Upper lobe of left lung (tissue), 6 donors: Measurements from ENCODE around the gene KRTCAP2. TPM values are rescaled to one million over a fixed set of nuclear protein-coding genes. Genes with fewer than 3 reads are reported as not detected.
"Not testable (repeated sequence)": the region's sequence is repeated elsewhere in the genome, so short reads cannot be mapped to it uniquely, and the experiment has no call there.

Source experiments
- ATAC-seq, 2 donors: fragments of 200-7000 bp; cut with Tn5 transposase; one replicate each; pipeline ENCODE4 v1.9.1; 2022; ENCODE audit warnings: mild to moderate bottlenecking in 2 of 2, moderate library complexity in 2 of 2; ENCODE audit not compliant: low FRiP score in 2 of 2
- DNase-seq, 2 donors: peaks; one replicate each; pipeline ENCODE4 v3.0.0-alpha.2; 2019 to 2020
- H3K27ac ChIP-seq, 4 donors: fragments of 200-600 bp; sonication (generic); one replicate each; pipeline ENCODE4 v1.5.1; 2016 to 2019
- H3K27me3 ChIP-seq, 4 donors: fragments of 200-600 bp; sonication (generic); one replicate each; pipeline ENCODE4 v1.5.1; 2017 to 2019
- H3K36me3 ChIP-seq, 4 donors: fragments of 200-600 bp; sonication (generic); one replicate each; pipeline ENCODE4 v1.5.1; 2016 to 2019
- H3K4me1 ChIP-seq, 4 donors: fragments of 200-600 bp; sonication (generic); one replicate each; pipeline ENCODE4 v1.5.1; 2018 to 2019
- H3K4me3 ChIP-seq, 4 donors: fragments of 200-600 bp; sonication (generic); one replicate each; pipeline ENCODE4 v1.5.1; 2017 to 2019; ENCODE audit warnings: mild to moderate bottlenecking in 2 of 4, moderate library complexity in 1 of 4
- H3K9me3 ChIP-seq, 4 donors: fragments of 200-600 bp; sonication (generic); one replicate each; pipeline ENCODE4 v1.5.1; 2018 to 2019
- EP300 ChIP-seq, 4 donors: sonication (generic); formaldehyde crosslinking; IDR thresholded peaks; one replicate each; pipeline ENCODE4 v1.5.1; 2017; ENCODE audit warnings: antibody characterized with exemption in 4 of 4, control low read depth in 2 of 4
- POLR2A ChIP-seq, 4 donors: fragments of 450-650 bp; IDR thresholded peaks; one replicate each; pipeline ENCODE4 v1.5.1; 2016 to 2017; ENCODE audit warnings: antibody characterized with exemption in 4 of 4, mild to moderate bottlenecking in 2 of 4
- POLR2AphosphoS5 ChIP-seq, 2 donors: sonication (generic); formaldehyde crosslinking; IDR thresholded peaks; one replicate each; pipeline ENCODE4 v1.5.1; 2017; ENCODE audit warnings: antibody characterized with exemption in 2 of 2
- WGBS, 2 donors: methylation state at CpG; one replicate each; pipeline ENCODE4 v1.1.5; 2017 to 2018; 5-methylcytosine and 5-hydroxymethylcytosine counted together
- total RNA-seq, 6 donors: library from RNA; depleted of rRNA in 4 of 6; stranded (reverse); fragments of >200 nt in 4 of 6; gene quantifications; one replicate each; pipeline versions ENCODE4 v1.1.0 to v1.2.1, GENCODE V29; 2016 to 2021
- TF ChIP-seq, protein P1 (sequence below), 6 experiments: fragments of 450-650 bp in 4 of 6; fragments of 200-600 bp in 2 of 6; sonication (generic) in 2 of 6; IDR thresholded peaks; one replicate each; pipeline ENCODE4 v1.5.1; 2016 to 2019; ENCODE audit warnings: antibody characterized with exemption in 6 of 6
- donor health status: DM: no; HTN: no; CAD: no; lungs with moderate emphysema.
- donor health status: DM: no; HTN: yes; CAD: no; lungs with severe emphysema.

The KRTCAP2 gene
- total RNA-seq, 6 donors from 2014 or later = 47.1 to 166 (median 131) TPM

GRCh38 chr1:155169541-155169940, 3.6 kb downstream of the KRTCAP2 start:
- TF ChIP-seq EP300 (IDR thresholded peaks at IDR 0.05) = no peak
- no peak for TF ChIP-seq POLR2AphosphoS5 (IDR thresholded peaks at IDR 0.05)
- TF ChIP-seq POLR2A (IDR thresholded peaks at IDR 0.05) = no peak
- TF ChIP-seq, protein P1, sequence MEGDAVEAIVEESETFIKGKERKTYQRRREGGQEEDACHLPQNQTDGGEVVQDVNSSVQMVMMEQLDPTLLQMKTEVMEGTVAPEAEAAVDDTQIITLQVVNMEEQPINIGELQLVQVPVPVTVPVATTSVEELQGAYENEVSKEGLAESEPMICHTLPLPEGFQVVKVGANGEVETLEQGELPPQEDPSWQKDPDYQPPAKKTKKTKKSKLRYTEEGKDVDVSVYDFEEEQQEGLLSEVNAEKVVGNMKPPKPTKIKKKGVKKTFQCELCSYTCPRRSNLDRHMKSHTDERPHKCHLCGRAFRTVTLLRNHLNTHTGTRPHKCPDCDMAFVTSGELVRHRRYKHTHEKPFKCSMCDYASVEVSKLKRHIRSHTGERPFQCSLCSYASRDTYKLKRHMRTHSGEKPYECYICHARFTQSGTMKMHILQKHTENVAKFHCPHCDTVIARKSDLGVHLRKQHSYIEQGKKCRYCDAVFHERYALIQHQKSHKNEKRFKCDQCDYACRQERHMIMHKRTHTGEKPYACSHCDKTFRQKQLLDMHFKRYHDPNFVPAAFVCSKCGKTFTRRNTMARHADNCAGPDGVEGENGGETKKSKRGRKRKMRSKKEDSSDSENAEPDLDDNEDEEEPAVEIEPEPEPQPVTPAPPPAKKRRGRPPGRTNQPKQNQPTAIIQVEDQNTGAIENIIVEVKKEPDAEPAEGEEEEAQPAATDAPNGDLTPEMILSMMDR (IDR thresholded peaks at IDR 0.05) = no peak
- no peak overlapping the region for H3K4me3 ChIP-seq
- H3K4me1 ChIP-seq = peaks cover 41 to 45% (median 43%) of the 10 kb centered on the region in 4 donors
- DNase-seq (no peak), ATAC-seq (no peak)
- 70 to 82% methylated on average over 5 of the region's 5 CpGs for WGBS, 2 donors
- H3K36me3 ChIP-seq = peaks cover 0 to 25% (median 14%) of the 10 kb centered on the region in 4 donors
- peaks cover 0 to 7% (median 2%) of the 10 kb centered on the region in 4 donors for H3K27me3 ChIP-seq
- H3K9me3 ChIP-seq = no peaks in the 10 kb centered on the region
- no peak overlapping the region for H3K27ac ChIP-seq

DNA sequence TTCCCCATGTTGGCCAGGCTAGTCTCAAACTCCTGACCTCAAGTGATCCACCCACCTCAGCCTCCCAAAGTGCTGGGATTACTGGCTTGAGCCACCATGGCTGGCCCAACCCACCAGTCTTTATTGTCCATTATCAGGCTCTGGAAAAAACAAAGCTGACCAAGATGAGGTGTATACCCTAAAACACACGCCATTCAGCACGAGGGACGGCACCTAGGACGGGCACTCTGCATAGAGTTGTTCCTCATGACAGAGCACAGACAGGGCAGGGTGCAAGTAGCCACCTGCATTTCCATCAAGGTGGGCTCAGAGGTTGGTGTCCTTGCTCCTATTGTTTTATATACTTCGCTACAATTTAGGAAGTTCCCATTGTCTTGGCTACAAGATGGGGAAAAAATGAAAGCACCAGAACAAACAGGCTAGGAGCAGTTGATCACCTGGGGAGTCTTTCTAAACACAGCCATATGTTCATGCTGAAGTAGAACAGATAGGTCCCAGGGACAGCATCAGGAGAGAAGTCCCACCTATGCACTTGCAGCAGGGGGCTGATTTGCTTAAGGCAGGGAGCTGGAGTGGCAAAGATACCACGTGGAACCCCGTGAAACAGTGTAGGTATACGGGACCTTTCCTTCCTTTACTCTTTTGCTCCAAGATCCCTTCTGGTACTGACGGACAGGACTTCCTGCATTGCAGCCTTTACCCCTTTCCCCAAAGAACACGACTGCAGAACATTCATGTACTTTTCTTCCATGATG, 4.5 kb downstream of the KRTCAP2 start:
- ATAC-seq = no peak
- H3K9me3 ChIP-seq = no peaks in the 10 kb centered on the region
- H3K27ac ChIP-seq = no peak overlapping the region
- TF ChIP-seq POLR2AphosphoS5 (IDR thresholded peaks at IDR 0.05) = no peak
- TF ChIP-seq POLR2A (IDR thresholded peaks at IDR 0.05) = no peak
- no peak for TF ChIP-seq EP300 (IDR thresholded peaks at IDR 0.05)
- TF ChIP-seq, protein P1 (IDR thresholded peaks at IDR 0.05) = no peak
- no peak overlapping the region for H3K4me3 ChIP-seq
- WGBS, 2 donors = 89 to 92% methylated on average over 10 of the region's 10 CpGs
- peaks cover 32 to 36% (median 34%) of the 10 kb centered on the region in 4 donors for H3K4me1 ChIP-seq
- DNase-seq = no peak
- H3K27me3 ChIP-seq = peaks cover 0 to 2% (median 0%) of the 10 kb centered on the region in 4 donors
- H3K36me3 ChIP-seq = peaks cover 0 to 25% (median 14%) of the 10 kb centered on the region in 4 donors

DNA sequence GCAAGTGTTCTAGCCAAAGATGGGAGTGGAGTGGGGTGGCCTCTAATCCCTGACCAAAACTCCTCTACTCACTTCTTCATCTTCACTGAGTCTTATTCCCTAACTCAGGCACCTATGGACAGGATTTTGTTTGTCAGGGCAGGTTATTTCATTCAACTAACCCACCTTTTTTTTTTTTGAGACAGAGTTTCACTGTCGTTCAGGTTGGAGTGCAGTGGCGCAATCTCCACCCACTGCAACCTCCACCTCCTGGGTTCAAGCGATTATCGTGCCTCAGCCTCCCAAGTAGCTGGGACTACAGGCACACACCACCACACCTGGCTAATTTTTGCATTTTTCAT, 5.0 kb downstream of the KRTCAP2 start:
- not testable (repeated sequence) for DNase-seq, H3K9me3 ChIP-seq, H3K4me3 ChIP-seq, H3K27me3 ChIP-seq, H3K27ac ChIP-seq, ATAC-seq
- peaks cover 27 to 32% (median 29%) of the 10 kb centered on the region in 4 donors for H3K4me1 ChIP-seq
- WGBS, 2 donors = 34 to 47% methylated on average over 4 of the region's 4 CpGs
- H3K36me3 ChIP-seq = peaks cover 0 to 25% (median 14%) of the 10 kb centered on the region in 4 donors

DNA sequence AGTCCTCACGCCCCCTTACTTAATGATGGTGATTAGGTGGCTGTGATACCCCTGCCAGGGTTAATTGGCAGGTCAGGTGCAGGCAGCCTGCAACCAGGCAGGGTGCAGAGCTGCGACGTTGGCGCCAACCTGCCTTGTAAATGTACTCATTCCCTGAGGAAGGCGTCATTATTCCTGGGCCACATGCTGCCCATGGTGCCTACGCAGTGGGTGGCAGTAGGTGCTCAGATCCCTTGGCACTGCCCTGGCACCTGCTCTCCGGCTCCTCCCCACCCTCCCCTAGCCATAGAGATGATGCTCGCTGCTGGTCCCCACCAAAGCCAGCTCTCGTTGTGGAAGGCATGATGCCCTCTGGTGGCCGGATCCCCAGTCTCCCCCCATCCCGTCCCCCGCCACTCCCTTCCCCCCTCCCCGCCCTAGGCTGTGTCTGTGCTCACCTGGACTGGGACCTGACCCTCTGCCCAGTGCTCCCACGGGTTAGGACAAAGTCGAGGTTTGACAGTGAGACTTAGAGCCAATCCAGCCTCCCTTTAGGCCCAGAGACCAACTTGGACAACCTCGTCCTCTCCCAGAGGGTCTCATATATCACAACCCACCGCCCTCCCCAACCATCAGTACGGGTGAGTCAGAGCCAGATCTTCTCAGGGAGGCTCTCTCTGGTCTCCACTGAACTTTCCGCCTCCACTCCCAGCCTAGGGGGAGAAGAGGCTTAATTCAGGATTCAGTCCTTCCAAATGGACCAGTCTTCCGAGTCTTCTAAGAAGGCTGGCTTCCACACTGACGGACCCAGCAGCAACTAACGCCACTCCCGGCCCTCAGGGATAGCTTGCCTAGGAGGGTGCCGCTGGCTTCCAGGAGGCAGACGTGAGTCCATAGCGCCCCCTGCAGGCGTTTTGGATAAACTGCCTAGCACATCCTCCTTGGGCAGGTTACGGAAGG, 5.7 kb downstream of the KRTCAP2 start:
- Histone ChIP-seq H3K36me3 (peaks cover 0 to 25% (median 14%) of the 10 kb centered on the region in 4 donors), H3K9me3 (no peaks in the 10 kb centered on the region), H3K4me3 (peak overlapping the region in 2 of 4 donors; percentile 12 to 19), H3K27ac (peak overlapping the region; percentile 43 to 87 (median 66)), H3K27me3 (no peaks in the 10 kb centered on the region), H3K4me1 (peaks cover 24 to 32% (median 26%) of the 10 kb centered on the region in 4 donors)
- no peak for TF ChIP-seq POLR2AphosphoS5 (IDR thresholded peaks at IDR 0.05)
- TF ChIP-seq, protein P1 (IDR thresholded peaks at IDR 0.05) = peak; percentile 86 to 94 (median 90)
- peak; percentile 50 to 93 for DNase-seq
- WGBS, 2 donors = 7% methylated on average over 9 to 25 of the region's 28 CpGs
- peak; percentile 89 to 91 for ATAC-seq
